Ovary (tissue), 3 donors: Measurements from ENCODE around the gene CAMKV.

ENCODE experiments used
- CTCF ChIP-seq, 3 donors: fragments of 450-650 bp in 2 of 3; fragments of 200-600 bp in 1 of 3; IDR thresholded peaks; one replicate each; pipeline versions ENCODE4 v1.5.1 to v1.8.0; 2016 to 2022; ENCODE audit warnings: antibody characterized with exemption in 3 of 3, mild to moderate bottlenecking in 1 of 3
- POLR2A ChIP-seq: fragments of 450-650 bp; IDR thresholded peaks from one replicate; pipeline ENCODE4 v1.6.1; 2017; ENCODE audit warnings: antibody characterized with exemption, mild to moderate bottlenecking, moderate library complexity
- donor health status: DM: no; HTN: no; CAD: no.

- TF ChIP-seq CTCF (IDR thresholded peaks at IDR 0.05) = no peak
- TF ChIP-seq POLR2A = no peak
These were observed 43.2 kb upstream of the CAMKV start for GRCh38 chr3:49912881-49913281.
